SK-N-SH (cell line): ENCODE data around the gene IKZF5. TPM values are rescaled to one million over a fixed set of nuclear protein-coding genes. Genes with fewer than 3 reads are reported as not detected.
A peak's percentile ranks its signal among the peaks of the same experiment; 100 is the strongest.

Experiments
- CTCF ChIA-PET: fragments of 300-600, 350-600 bp; formaldehyde crosslinking; extraction: SDS; loops from one replicate; lab custom pipeline; 2021; lab: Yijun Ruan, JAX
- POLR2A ChIA-PET: fragments of 350-600 bp; sonication (Branson Sonifier 250); formaldehyde crosslinking; extraction: SDS; loops from one replicate; lab custom pipeline; 2020; ENCODE audit warnings: antibody characterized with exemption, inconsistent platforms; lab: Yijun Ruan, JAX
- DNase-seq: peaks from one replicate; pipeline ENCODE4 v3.0.0; 2012
- H2AFZ ChIP-seq: fragments of 200-600 bp; sonication (generic); 2 replicates; pipeline ENCODE4 v1.8.1; 2016; ENCODE audit warnings: antibody characterized with exemption, mild to moderate bottlenecking, low read depth
- H3F3A ChIP-seq: fragments of 200-600 bp; sonication (generic); replicated peaks from 2 replicates; pipeline ENCODE3; 2016; ENCODE audit warnings: antibody characterized with exemption, mild to moderate bottlenecking; ENCODE audit not compliant: insufficient read depth
- H3K27ac ChIP-seq, 2 experiments: fragments of 200-500 bp in 1 of 2; fragments of 200-600 bp in 1 of 2; sonication (Bioruptor generic) in 1 of 2; sonication (generic), shearing (Covaris generic) in 1 of 2; 2 replicates each; pipeline versions ENCODE4 v1.5.1 to v1.6.1; 2014 to 2016; ENCODE audit warnings: low read depth in 2 of 2, inconsistent platforms in 1 of 2, low read length in 1 of 2, mild to moderate bottlenecking in 1 of 2, mixed read lengths in 1 of 2
- H3K27me3 ChIP-seq: fragments of 200-600 bp; sonication (generic), shearing (Covaris generic); 2 replicates; pipeline ENCODE4 v1.6.1; 2016; ENCODE audit warnings: mixed run types; ENCODE audit not compliant: insufficient read depth
- H3K36me3 ChIP-seq, 2 experiments: fragments of 200-500 bp in 1 of 2; fragments of 200-600 bp in 1 of 2; sonication (Bioruptor generic) in 1 of 2; sonication (generic) in 1 of 2; replicated peaks in 1 of 2; 2 replicates each; pipeline versions ENCODE3 to v1.5.1; 2014 to 2016; ENCODE audit warnings: low read length in 1 of 2, mild to moderate bottlenecking in 1 of 2; ENCODE audit not compliant: insufficient read depth in 2 of 2, control insufficient read depth in 1 of 2
- H3K4me1 ChIP-seq, 2 experiments: fragments of 200-500 bp in 1 of 2; fragments of 200-600 bp in 1 of 2; sonication (Bioruptor generic) in 1 of 2; sonication (generic), shearing (Covaris generic) in 1 of 2; 2 replicates each; pipeline versions ENCODE4 v1.5.1 to v1.6.1; 2014 to 2016; ENCODE audit warnings: low read depth in 1 of 2, low read length in 1 of 2, mixed run types in 1 of 2; ENCODE audit not compliant: insufficient read depth in 2 of 2, control insufficient read depth in 1 of 2
- H3K4me2 ChIP-seq: fragments of 200-600 bp; sonication (generic), shearing (Covaris generic); 2 replicates; pipeline ENCODE4 v1.6.1; 2017; ENCODE audit warnings: mixed run types
- H3K4me3 ChIP-seq, 2 experiments: fragments of 200-500 bp in 1 of 2; fragments of 200-600 bp in 1 of 2; sonication (Bioruptor generic) in 1 of 2; sonication (generic), shearing (Covaris generic) in 1 of 2; 2 replicates each; pipeline versions ENCODE4 v1.5.1 to v1.8.1; 2014 to 2016; ENCODE audit warnings: low read depth in 2 of 2, inconsistent platforms in 1 of 2, low read length in 1 of 2, mild to moderate bottlenecking in 1 of 2, mixed read lengths in 1 of 2, moderate library complexity in 1 of 2
- H3K79me2 ChIP-seq: fragments of 200-600 bp; sonication (generic); 2 replicates; pipeline ENCODE4 v1.8.1; 2017; ENCODE audit warnings: mild to moderate bottlenecking; ENCODE audit not compliant: insufficient read depth
- H3K9ac ChIP-seq: fragments of 200-600 bp; sonication (generic); 2 replicates; pipeline ENCODE4 v1.6.1; 2017; ENCODE audit warnings: mixed run types
- H3K9me2 ChIP-seq: fragments of 200-600 bp; sonication (generic); 2 replicates; pipeline ENCODE4 v1.6.1; 2017; ENCODE audit warnings: mixed run types
- H3K9me3 ChIP-seq: fragments of 200-600 bp; sonication (generic); 2 replicates; pipeline ENCODE4 v1.6.1; 2017; ENCODE audit warnings: mixed run types, mild to moderate bottlenecking, moderate library complexity
- H4K20me1 ChIP-seq: fragments of 200-600 bp; sonication (generic); 2 replicates; pipeline ENCODE4 v1.6.1; 2017; ENCODE audit warnings: mild to moderate bottlenecking, mixed run types; ENCODE audit not compliant: insufficient read depth
- EP300 ChIP-seq, 2 experiments: IDR thresholded peaks; 2 replicates each; pipeline versions ENCODE4 v1.4.0 to v1.6.1; 2012; ENCODE audit warnings: borderline replicate concordance in 1 of 2, low read depth in 1 of 2, low read length in 1 of 2
- FOSL2 ChIP-seq: IDR thresholded peaks from 2 replicates; pipeline ENCODE4 v1.4.0; 2012; ENCODE audit warnings: low read depth, mild to moderate bottlenecking, moderate library complexity, borderline replicate concordance
- FOXM1 ChIP-seq: IDR thresholded peaks from 2 replicates; pipeline ENCODE4 v1.4.0; 2012; ENCODE audit warnings: low read depth, mild to moderate bottlenecking
- IRF3 ChIP-seq: fragments of 150-350 bp; IDR thresholded peaks from 2 replicates; pipeline ENCODE4 v1.6.1; 2016; ENCODE audit warnings: mild to moderate bottlenecking, low read depth, low read length
- JUND ChIP-seq: IDR thresholded peaks from 2 replicates; pipeline ENCODE4 v1.4.0; 2012
- MAX ChIP-seq: IDR thresholded peaks from 2 replicates; pipeline ENCODE4 v1.4.0; 2012; ENCODE audit warnings: low read depth
- POLR2AphosphoS5 ChIP-seq: IDR thresholded peaks from 2 replicates; pipeline ENCODE4 v1.6.1; 2012; ENCODE audit warnings: low read depth, low read length
- RFX5 ChIP-seq: IDR thresholded peaks from 2 replicates; pipeline ENCODE4 v1.6.1; 2012; ENCODE audit warnings: mild to moderate bottlenecking, improper control_type of control experiment, low read length
- SIN3A ChIP-seq: IDR thresholded peaks from 2 replicates; pipeline ENCODE4 v1.6.1; 2012; ENCODE audit warnings: low read depth, mild to moderate bottlenecking, low read length, moderate library complexity, borderline replicate concordance
- TAF1 ChIP-seq: IDR thresholded peaks from 2 replicates; pipeline ENCODE4 v1.6.1; 2012; ENCODE audit warnings: low read depth, mild to moderate bottlenecking, low read length, moderate library complexity, borderline replicate concordance
- TCF12 ChIP-seq: IDR thresholded peaks from 2 replicates; pipeline ENCODE4 v1.4.0; 2012
- TEAD4 ChIP-seq: IDR thresholded peaks from 2 replicates; pipeline ENCODE4 v1.4.0; 2012; ENCODE audit warnings: mild to moderate bottlenecking, borderline replicate concordance; ENCODE audit not compliant: insufficient read depth
- YY1 ChIP-seq: IDR thresholded peaks from 2 replicates; pipeline ENCODE4 v1.4.0; 2012; ENCODE audit warnings: low read depth, mild to moderate bottlenecking
- WGBS: methylation state at CpG from one replicate; pipeline ENCODE4 v1.1.6; 2017; ENCODE audit warnings: low lambda C conversion rate; 5-methylcytosine and 5-hydroxymethylcytosine counted together
- polyA plus RNA-seq, 3 experiments: library from polyadenylated mRNA; depleted of rRNA; stranded (reverse); fragments of >200 nt; gene quantifications; 2 replicates each; pipeline ENCODE4 v1.2.3, GENCODE V29; 2012
- TF ChIP-seq, protein P1 (sequence below): IDR thresholded peaks from 2 replicates; pipeline ENCODE4; 2012
- TF ChIP-seq, protein P2 (sequence below): fragments of 150-350 bp; IDR thresholded peaks from 2 replicates; pipeline ENCODE4 v1.6.1; 2017; ENCODE audit warnings: antibody characterized with exemption, low read length, low read depth, borderline replicate concordance
- TF ChIP-seq, protein P3 (sequence below): IDR thresholded peaks from 2 replicates; pipeline ENCODE4 v1.4.0; 2012; ENCODE audit warnings: low read depth, borderline replicate concordance

The IKZF5 gene
- polyA plus RNA-seq, 1 of the 3 experiments (the other 2 are of a cell fraction): 2.9 TPM

GRCh38 chr10:122954731-122955050 is 53.9 kb downstream of the IKZF5 start:
- WGBS: 74% methylated on average over 12 of the region's 13 CpGs
- no peak for TF ChIP-seq TAF1
- TF ChIP-seq TCF12: no peak
- TF ChIP-seq, protein P1, sequence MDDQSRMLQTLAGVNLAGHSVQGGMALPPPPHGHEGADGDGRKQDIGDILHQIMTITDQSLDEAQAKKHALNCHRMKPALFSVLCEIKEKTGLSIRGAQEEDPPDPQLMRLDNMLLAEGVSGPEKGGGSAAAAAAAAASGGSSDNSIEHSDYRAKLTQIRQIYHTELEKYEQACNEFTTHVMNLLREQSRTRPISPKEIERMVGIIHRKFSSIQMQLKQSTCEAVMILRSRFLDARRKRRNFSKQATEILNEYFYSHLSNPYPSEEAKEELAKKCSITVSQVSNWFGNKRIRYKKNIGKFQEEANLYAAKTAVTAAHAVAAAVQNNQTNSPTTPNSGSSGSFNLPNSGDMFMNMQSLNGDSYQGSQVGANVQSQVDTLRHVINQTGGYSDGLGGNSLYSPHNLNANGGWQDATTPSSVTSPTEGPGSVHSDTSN: no peak
- no peak for TF ChIP-seq POLR2AphosphoS5
- TF ChIP-seq, protein P2, sequence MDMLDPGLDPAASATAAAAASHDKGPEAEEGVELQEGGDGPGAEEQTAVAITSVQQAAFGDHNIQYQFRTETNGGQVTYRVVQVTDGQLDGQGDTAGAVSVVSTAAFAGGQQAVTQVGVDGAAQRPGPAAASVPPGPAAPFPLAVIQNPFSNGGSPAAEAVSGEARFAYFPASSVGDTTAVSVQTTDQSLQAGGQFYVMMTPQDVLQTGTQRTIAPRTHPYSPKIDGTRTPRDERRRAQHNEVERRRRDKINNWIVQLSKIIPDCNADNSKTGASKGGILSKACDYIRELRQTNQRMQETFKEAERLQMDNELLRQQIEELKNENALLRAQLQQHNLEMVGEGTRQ: no peak
- no peak for TF ChIP-seq JUND
- TF ChIP-seq FOXM1: no peak
- TF ChIP-seq, protein P3, sequence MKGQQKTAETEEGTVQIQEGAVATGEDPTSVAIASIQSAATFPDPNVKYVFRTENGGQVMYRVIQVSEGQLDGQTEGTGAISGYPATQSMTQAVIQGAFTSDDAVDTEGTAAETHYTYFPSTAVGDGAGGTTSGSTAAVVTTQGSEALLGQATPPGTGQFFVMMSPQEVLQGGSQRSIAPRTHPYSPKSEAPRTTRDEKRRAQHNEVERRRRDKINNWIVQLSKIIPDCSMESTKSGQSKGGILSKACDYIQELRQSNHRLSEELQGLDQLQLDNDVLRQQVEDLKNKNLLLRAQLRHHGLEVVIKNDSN: no peak
- TF ChIP-seq YY1: no peak
- TF ChIP-seq MAX: no peak
- TF ChIP-seq FOSL2: no peak
- TF ChIP-seq IRF3: no peak
- TF ChIP-seq EP300 (IDR thresholded peaks at IDR 0.05; ENCODE audit: borderline replicate concordance in 1 of 2, low read depth in 1 of 2, low read length in 1 of 2): no peak
- TF ChIP-seq SIN3A: no peak
- TF ChIP-seq TEAD4: no peak
- no peak for TF ChIP-seq RFX5
- Histone ChIP-seq H3K27me3 (no peaks in the 10 kb centered on the region), H3K4me1 (peaks cover 0 to 8% of the 10 kb centered on the region in 2 experiments; a peak in 2 of 4 replicates), H3F3A (no peaks in the 10 kb centered on the region), H3K36me3 (peaks cover 10% of the 10 kb centered on the region in 2 experiments), H3K4me2 (peak overlapping the region; percentile 69), H2AFZ (peak overlapping the region; percentile 83), H3K9me3 (no peaks in the 10 kb centered on the region), H3K9ac (no peak overlapping the region), H3K9me2 (no peaks in the 10 kb centered on the region), H4K20me1 (no peaks in the 10 kb centered on the region), H3K27ac (no peak overlapping the region; a peak in 1 of 4 replicates), H3K4me3 (peak overlapping the region; percentile 83 to 93; a peak in 3 of 4 replicates), H3K79me2 (peaks cover 42% of the 10 kb centered on the region)
- no peak for DNase-seq
- ChIA-PET POLR2A (interaction anchor here (0.9 kb wide), 1 partner anchor 26 kb away, joined by 3 read pairs; the partner anchor contains the start of gene PSTK), CTCF (interaction anchor here (0.7 to 1.7 kb wide), 4 partner anchors 10 to 45 kb away, joined by 3 to 5 read pairs (median 3); partner anchors contain the start of gene PSTK)
